Liver (tissue), 9 donors: Measurements from ENCODE around the gene MAPK1. TPM values are rescaled to one million over a fixed set of nuclear protein-coding genes. Genes with fewer than 3 reads are reported as not detected.

Source experiments
- DNase-seq: peaks from one replicate; pipeline ENCODE4 v3.0.0-alpha.2; 2017; ENCODE audit warnings: low spot score
- H3K27ac ChIP-seq, 2 donors: one replicate each; pipeline ENCODE4 v1.7.0; 2013; ENCODE audit warnings: inconsistent platforms in 2 of 2, low read length in 2 of 2, control low read depth in 1 of 2, low read depth in 1 of 2, mild to moderate bottlenecking in 1 of 2
- H3K27me3 ChIP-seq, 4 donors: one replicate each; pipeline versions ENCODE4 v1.6.1 to v1.7.0; 2013; ENCODE audit warnings: low read length in 3 of 4, inconsistent platforms in 1 of 4, mild to moderate bottlenecking in 1 of 4, moderate library complexity in 1 of 4; ENCODE audit not compliant: control insufficient read depth in 4 of 4, insufficient read depth in 4 of 4
- H3K36me3 ChIP-seq, 4 donors: one replicate each; pipeline versions ENCODE4 v1.6.1 to v1.7.0; 2013; ENCODE audit warnings: low read length in 3 of 4, mild to moderate bottlenecking in 3 of 4, low read depth in 1 of 4, moderate library complexity in 1 of 4; ENCODE audit not compliant: control insufficient read depth in 4 of 4, insufficient read depth in 3 of 4
- H3K4me1 ChIP-seq, 4 donors: one replicate each; pipeline versions ENCODE4 v1.6.1 to v1.7.0; 2013; ENCODE audit warnings: low read length in 3 of 4, mild to moderate bottlenecking in 3 of 4, moderate library complexity in 1 of 4; ENCODE audit not compliant: control insufficient read depth in 4 of 4, insufficient read depth in 4 of 4
- H3K4me3 ChIP-seq, 3 donors: one replicate each; pipeline versions ENCODE4 v1.6.1 to v1.7.0; 2013; ENCODE audit warnings: low read length in 3 of 3, control low read depth in 1 of 3, low read depth in 1 of 3, mild to moderate bottlenecking in 1 of 3
- H3K9ac ChIP-seq, 2 donors: one replicate each; pipeline ENCODE4 v1.7.0; 2013; ENCODE audit warnings: low read length in 2 of 2, mild to moderate bottlenecking in 2 of 2, moderate library complexity in 2 of 2, control low read depth in 1 of 2, low read depth in 1 of 2
- H3K9me3 ChIP-seq, 4 donors: one replicate each; pipeline versions ENCODE4 v1.6.1 to v1.7.0; 2013; ENCODE audit warnings: low read length in 3 of 4; ENCODE audit not compliant: control insufficient read depth in 4 of 4
- CTCF ChIP-seq: fragments of 150-350 bp; IDR thresholded peaks from 2 replicates; pipeline ENCODE4 v1.5.1; 2017; ENCODE audit warnings: improper control_type of control experiment, low read depth, low read length; ENCODE audit not compliant: missing input control
- EGR1 ChIP-seq, 2 donors: IDR thresholded peaks; 2 replicates each; pipeline ENCODE4 v1.6.1; 2016 to 2018; ENCODE audit warnings: antibody characterized with exemption in 2 of 2, low read depth in 2 of 2
- FOXA1 ChIP-seq: IDR thresholded peaks from 2 replicates; pipeline ENCODE4 v1.6.1; 2016; ENCODE audit warnings: antibody characterized with exemption
- FOXA2 ChIP-seq: IDR thresholded peaks from 2 replicates; pipeline ENCODE4 v1.6.1; 2016; ENCODE audit warnings: antibody characterized with exemption
- HNF4A ChIP-seq, 2 donors: conservative IDR thresholded peaks; 2 replicates each; pipeline ENCODE4 v1.6.1; 2016; ENCODE audit warnings: antibody characterized with exemption in 2 of 2, mild to moderate bottlenecking in 2 of 2
- HNF4G ChIP-seq: IDR thresholded peaks from 2 replicates; pipeline ENCODE4 v1.6.1; 2016; ENCODE audit warnings: antibody characterized with exemption
- JUND ChIP-seq, 2 donors: IDR thresholded peaks; 2 replicates each; pipeline ENCODE4 v1.6.1; 2016; ENCODE audit warnings: antibody characterized with exemption in 2 of 2
- NR2F2 ChIP-seq: IDR thresholded peaks from 2 replicates; pipeline ENCODE4 v1.6.1; 2016; ENCODE audit warnings: antibody characterized with exemption
- REST ChIP-seq: IDR thresholded peaks from 2 replicates; pipeline ENCODE4 v1.6.1; 2016; ENCODE audit warnings: antibody characterized with exemption, mild to moderate bottlenecking
- RXRA ChIP-seq, 2 donors: IDR thresholded peaks; 2 replicates each; pipeline ENCODE4 v1.6.1; 2017 to 2018; ENCODE audit warnings: antibody characterized with exemption in 2 of 2, mild to moderate bottlenecking in 1 of 2
- SP1 ChIP-seq: IDR thresholded peaks from 2 replicates; pipeline ENCODE4 v1.6.1; 2018; ENCODE audit warnings: antibody characterized with exemption, mild to moderate bottlenecking
- TAF1 ChIP-seq: conservative IDR thresholded peaks from 2 replicates; pipeline ENCODE4 v1.6.1; 2016; ENCODE audit warnings: antibody characterized with exemption, mild to moderate bottlenecking
- YY1 ChIP-seq: IDR thresholded peaks from 2 replicates; pipeline ENCODE4 v1.6.1; 2016; ENCODE audit warnings: antibody characterized with exemption, mild to moderate bottlenecking
- ZBTB33 ChIP-seq: IDR thresholded peaks from 2 replicates; pipeline ENCODE4 v1.6.1; 2016; ENCODE audit warnings: antibody characterized with exemption
- WGBS: extraction: QIAGEN DNeasy Blood & Tissue Kit; methylation state at CpG from one replicate; pipeline ENCODE4 v1.1.7; 2013; 5-methylcytosine and 5-hydroxymethylcytosine counted together
- polyA plus RNA-seq, 2 donors: library from polyadenylated mRNA; stranded (reverse) in 1 of 2; unstranded in 1 of 2; fragments of 200-250 nt in 1 of 2; fragments of >200 nt in 1 of 2; fragmentation: Nextera tagmentation in 1 of 2; extraction: Ambion mirVana in 1 of 2; gene quantifications; one replicate each; pipeline versions ENCODE4 v1.2.1 to v1.2.3, GENCODE V29; 2013 to 2015
- total RNA-seq, 2 donors: library from RNA; depleted of rRNA; stranded (reverse); fragments of >200 nt; gene quantifications; one replicate each; pipeline ENCODE4 v1.2.3, GENCODE V29; 2014
- TF ChIP-seq, protein P1 (sequence below): IDR thresholded peaks from 2 replicates; pipeline ENCODE4 v1.6.1; 2016; ENCODE audit warnings: antibody characterized with exemption
- TF ChIP-seq, protein P2 (sequence below): IDR thresholded peaks from 2 replicates; pipeline ENCODE4 v1.6.1; 2016; ENCODE audit warnings: antibody characterized with exemption
- donor health status: healthy.
- donor health status: healthy.
- donor health status: healthy.
- donor health status: healthy.
- donor health status: healthy.

The MAPK1 gene
- total and polyA plus RNA-seq, 4 donors, result 8.3 to 31.8 (median 22.8) TPM

GRCh38 chr22:21711851-21712250 is 155.6 kb downstream of the MAPK1 start:
- H3K9ac ChIP-seq, result no peak overlapping the region
- DNase-seq, result no peak
- WGBS, result 92% methylated on average over 4 of the region's 4 CpGs

DNA sequence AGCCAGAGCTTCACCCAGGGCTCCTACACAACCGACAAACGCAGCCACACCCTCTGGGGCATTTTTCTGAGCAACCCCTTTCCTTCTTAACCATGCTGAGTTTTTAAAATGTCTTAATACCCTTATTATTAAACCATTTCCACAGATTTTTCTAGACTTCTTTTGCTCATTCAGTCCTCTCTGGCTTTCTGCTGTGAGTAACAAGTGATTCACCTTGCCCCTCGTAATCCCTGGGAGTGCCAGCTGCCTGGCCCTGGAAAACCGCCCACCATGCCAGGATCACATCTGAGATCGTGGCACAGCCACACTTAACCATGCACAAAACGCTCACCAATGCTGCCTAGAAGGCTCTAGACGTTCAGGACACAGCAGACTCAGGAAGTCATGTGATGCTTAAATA is 157.3 kb downstream of the MAPK1 start:
- Histone ChIP-seq H3K27me3 (no peaks in the 10 kb centered on the region), H3K9me3 (no peaks in the 10 kb centered on the region), H3K4me3 (no peak overlapping the region), H3K9ac (no peak overlapping the region), H3K27ac (no peak overlapping the region), H3K4me1 (peaks cover 0 to 6% (median 2%) of the 10 kb centered on the region in 4 donors), H3K36me3 (no peaks in the 10 kb centered on the region)
- TF ChIP-seq, protein P1, sequence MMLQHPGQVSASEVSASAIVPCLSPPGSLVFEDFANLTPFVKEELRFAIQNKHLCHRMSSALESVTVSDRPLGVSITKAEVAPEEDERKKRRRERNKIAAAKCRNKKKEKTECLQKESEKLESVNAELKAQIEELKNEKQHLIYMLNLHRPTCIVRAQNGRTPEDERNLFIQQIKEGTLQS, result no peak
- TF ChIP-seq HNF4G (no peak), YY1 (no peak), EGR1 (IDR thresholded peaks at IDR 0.05; ENCODE audit: low read depth in 2 of 2) (no peak), CTCF (no peak), JUND (IDR thresholded peaks at IDR 0.05) (no peak)
- WGBS, result 91% methylated on average over 7 of the region's 7 CpGs
- DNase-seq, result no peak

More at GRCh38 chr22:21711851-21712250, 155.6 kb downstream of the MAPK1 start:
- Histone ChIP-seq H3K9me3 (no peaks in the 10 kb centered on the region), H3K27me3 (no peaks in the 10 kb centered on the region), H3K4me1 (peaks cover 0 to 6% (median 2%) of the 10 kb centered on the region in 4 donors), H3K4me3 (no peak overlapping the region), H3K36me3 (no peaks in the 10 kb centered on the region), H3K27ac (no peak overlapping the region)
- no peak for TF ChIP-seq YY1
- TF ChIP-seq FOXA2, result no peak
- TF ChIP-seq RXRA (IDR thresholded peaks at IDR 0.05), result no peak
- no peak for TF ChIP-seq SP1
- TF ChIP-seq, protein P1, result no peak
- TF ChIP-seq NR2F2, result no peak
- no peak for TF ChIP-seq CTCF
- no peak for TF ChIP-seq TAF1

- no peak for DNase-seq
- H3K4me3 ChIP-seq, result no peak overlapping the region
- no peaks in the 10 kb centered on the region for H3K36me3 ChIP-seq
- no peaks in the 10 kb centered on the region for H3K9me3 ChIP-seq
- H3K27me3 ChIP-seq, result no peaks in the 10 kb centered on the region
- peaks cover 0 to 6% (median 2%) of the 10 kb centered on the region in 4 donors for H3K4me1 ChIP-seq
- H3K9ac ChIP-seq, result no peak overlapping the region
- WGBS, result 73% methylated on average over 8 of the region's 8 CpGs
- H3K27ac ChIP-seq, result no peak overlapping the region
- TF ChIP-seq EGR1 (IDR thresholded peaks at IDR 0.05; ENCODE audit: low read depth in 2 of 2), result no peak
- no peak for TF ChIP-seq SP1
- TF ChIP-seq JUND (IDR thresholded peaks at IDR 0.05), result no peak
- no peak for TF ChIP-seq FOXA2
- no peak for TF ChIP-seq YY1
- TF ChIP-seq, protein P2, sequence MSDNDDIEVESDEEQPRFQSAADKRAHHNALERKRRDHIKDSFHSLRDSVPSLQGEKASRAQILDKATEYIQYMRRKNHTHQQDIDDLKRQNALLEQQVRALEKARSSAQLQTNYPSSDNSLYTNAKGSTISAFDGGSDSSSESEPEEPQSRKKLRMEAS, result no peak
- TF ChIP-seq HNF4A (conservative IDR thresholded peaks at IDR 0.05), result no peak
- TF ChIP-seq HNF4G, result no peak
- TF ChIP-seq FOXA1, result no peak
- TF ChIP-seq REST, result no peak
- TF ChIP-seq, protein P1, result no peak
- no peak for TF ChIP-seq ZBTB33
Observed at GRCh38 chr22:21709688-21710087, 157.8 kb downstream of the MAPK1 start.
